ENCODE results near the gene DNAJC24.

GRCh38 chr11:31478223-31478590 is 108.5 kb downstream of the DNAJC24 start:
- TF ChIP-seq CTCF (IDR thresholded peaks at IDR 0.05): no peak
- no peak for TF ChIP-seq ZFX (IDR thresholded peaks at IDR 0.05; ENCODE audit: borderline replicate concordance)
